ENCODE results near the gene ALDOB. TPM values are rescaled to one million over a fixed set of nuclear protein-coding genes. Genes with fewer than 3 reads are reported as not detected.

Gene ALDOB
- total RNA-seq, 1 experiment from 2014 or later, result not detected

- peak overlapping the region; percentile 50 for H3K4me3 ChIP-seq
- no peaks in the 10 kb centered on the region for H3K36me3 ChIP-seq
- peaks cover 13% of the 10 kb centered on the region; the same call in 1 of the 2 replicates for H3K27me3 ChIP-seq (replicated peaks)
- peaks cover 9% of the 10 kb centered on the region for H3K4me1 ChIP-seq (replicated peaks)
- DNase-seq (ENCODE audit: low read depth in 1 of 2, low spot score in 2 of 2), result peak; percentile 64 to 66
- H3K9me3 ChIP-seq (replicated peaks), result no peaks in the 10 kb centered on the region
- no peak overlapping the region for H3K27ac ChIP-seq
Observed at GRCh38 chr9:101449071-101449721, 13.6 kb upstream of the ALDOB start.

DNA sequence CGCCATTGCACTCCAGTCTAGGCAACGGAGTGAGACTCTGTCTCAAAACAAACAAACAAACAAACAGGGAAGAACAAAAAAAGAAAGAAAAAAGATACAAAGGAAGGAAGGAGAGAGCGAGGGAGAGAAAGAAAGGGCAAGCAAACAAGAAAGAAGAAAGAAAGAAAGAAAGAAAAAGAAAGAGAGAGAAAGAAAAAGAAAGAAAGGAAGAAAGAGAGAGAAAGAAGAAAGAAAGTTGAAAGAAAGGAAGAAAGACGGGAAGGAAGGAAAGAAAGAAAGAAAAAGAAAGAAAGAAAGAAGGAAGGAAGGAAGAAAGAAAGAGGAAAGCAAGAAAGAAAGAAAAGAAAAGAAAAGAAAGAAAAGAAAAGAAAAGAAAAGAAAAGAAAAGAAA lies 13.1 kb upstream of the ALDOB start:
- Histone ChIP-seq H3K27ac (no peak overlapping the region), H3K4me1 (replicated peaks) (peaks cover 9% of the 10 kb centered on the region), H3K9me3 (replicated peaks) (no peaks in the 10 kb centered on the region), H3K36me3 (no peaks in the 10 kb centered on the region), H3K27me3 (replicated peaks) (peaks cover 13% of the 10 kb centered on the region; the same call in 1 of the 2 replicates), H3K4me3 (peak overlapping the region; percentile 50; the same call in 1 of the 2 replicates)
- no peak for DNase-seq (ENCODE audit: low read depth in 1 of 2, low spot score in 2 of 2)

GRCh38 chr9:101446732-101447131 lies 11.2 kb upstream of the ALDOB start:
- Histone ChIP-seq H3K27ac (no peak overlapping the region), H3K4me3 (no peak overlapping the region), H3K27me3 (replicated peaks) (peaks cover 13% of the 10 kb centered on the region; the same call in 1 of the 2 replicates), H3K4me1 (replicated peaks) (peaks cover 9% of the 10 kb centered on the region), H3K36me3 (no peaks in the 10 kb centered on the region), H3K9me3 (replicated peaks) (no peaks in the 10 kb centered on the region)
- DNase-seq (ENCODE audit: low read depth in 1 of 2, low spot score in 2 of 2), result no peak

GRCh38 chr9:101445353-101446029 lies 9.9 kb upstream of the ALDOB start:
- H3K4me3 ChIP-seq, result no peak overlapping the region
- no peak for DNase-seq (ENCODE audit: low read depth in 1 of 2, low spot score in 2 of 2)
- no peak overlapping the region for H3K27ac ChIP-seq
- H3K27me3 ChIP-seq (replicated peaks), result peaks cover 13% of the 10 kb centered on the region; the same call in 1 of the 2 replicates
- peaks cover 9% of the 10 kb centered on the region for H3K4me1 ChIP-seq (replicated peaks)
- H3K9me3 ChIP-seq (replicated peaks), result no peaks in the 10 kb centered on the region
- no peaks in the 10 kb centered on the region for H3K36me3 ChIP-seq

DNA sequence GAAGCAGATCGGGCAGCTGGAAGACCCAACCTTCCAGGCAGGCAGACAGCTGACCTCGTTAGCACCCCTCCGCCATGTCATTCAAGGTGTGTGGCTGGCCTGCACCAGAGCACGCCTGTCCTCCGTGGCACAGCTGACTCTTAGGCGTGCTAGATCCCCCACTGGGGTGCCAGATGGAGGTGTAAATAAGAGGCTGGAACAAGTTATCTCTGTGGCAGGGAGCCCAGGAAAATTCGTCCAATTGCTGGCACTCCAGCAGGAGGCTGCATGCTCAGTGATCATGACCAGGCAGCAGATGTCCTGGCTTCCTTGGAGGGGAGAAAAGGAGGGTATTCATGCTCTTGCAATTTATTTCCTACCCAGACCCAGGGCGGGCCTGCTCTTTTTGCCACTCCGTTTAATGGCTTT lies 7.8 kb upstream of the ALDOB start:
- Histone ChIP-seq H3K27me3 (replicated peaks) (peaks cover 13% of the 10 kb centered on the region; the same call in 1 of the 2 replicates), H3K9me3 (replicated peaks) (no peaks in the 10 kb centered on the region), H3K4me1 (replicated peaks) (0 out of 2 replicates have a peak, but pooled peaks cover 4% of the 10 kb centered on the region), H3K36me3 (no peaks in the 10 kb centered on the region), H3K27ac (no peak overlapping the region), H3K4me3 (no peak overlapping the region)
- no peak for DNase-seq (ENCODE audit: low read depth in 1 of 2, low spot score in 2 of 2)

DNA sequence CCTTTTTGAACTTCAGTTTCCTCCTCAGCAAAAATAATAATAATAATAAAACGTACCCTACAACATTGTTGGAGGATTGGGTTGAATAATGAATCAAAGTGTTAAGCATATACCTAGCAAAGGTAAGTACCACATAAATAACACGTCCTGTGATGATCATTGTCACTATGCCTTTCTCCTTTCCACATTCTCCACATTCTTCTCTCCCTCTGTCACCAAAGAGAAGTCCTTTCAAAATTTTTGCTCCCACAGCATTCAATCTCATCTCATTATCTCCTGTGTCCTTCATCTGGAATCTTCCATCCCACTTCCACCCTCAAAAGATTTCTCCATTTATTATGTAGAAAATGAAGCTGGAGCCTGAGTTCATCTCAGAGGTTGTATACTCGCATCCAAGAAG lies 7.2 kb upstream of the ALDOB start:
- Histone ChIP-seq H3K27me3 (replicated peaks) (peaks cover 13% of the 10 kb centered on the region; the same call in 1 of the 2 replicates), H3K9me3 (replicated peaks) (no peaks in the 10 kb centered on the region), H3K4me1 (replicated peaks) (0 out of 2 replicates have a peak, but pooled peaks cover 4% of the 10 kb centered on the region), H3K36me3 (no peaks in the 10 kb centered on the region), H3K27ac (no peak overlapping the region), H3K4me3 (no peak overlapping the region)
- no peak for DNase-seq (ENCODE audit: low read depth in 1 of 2, low spot score in 2 of 2)

GRCh38 chr9:101442318-101442717 lies 6.7 kb upstream of the ALDOB start:
- H3K27me3 ChIP-seq (replicated peaks), result peaks cover 13% of the 10 kb centered on the region; the same call in 1 of the 2 replicates
- no peaks in the 10 kb centered on the region for H3K9me3 ChIP-seq (replicated peaks)
- DNase-seq (ENCODE audit: low read depth in 1 of 2, low spot score in 2 of 2), result no peak
- 0 out of 2 replicates have a peak, but pooled peaks cover 4% of the 10 kb centered on the region for H3K4me1 ChIP-seq (replicated peaks)
- no peak overlapping the region for H3K4me3 ChIP-seq
- H3K27ac ChIP-seq, result no peak overlapping the region
- H3K36me3 ChIP-seq, result no peaks in the 10 kb centered on the region

- H3K4me3 ChIP-seq, result no peak overlapping the region
- H3K27ac ChIP-seq, result no peak overlapping the region
- no peaks in the 10 kb centered on the region for H3K9me3 ChIP-seq (replicated peaks)
- no peaks in the 10 kb centered on the region for H3K36me3 ChIP-seq
- H3K4me1 ChIP-seq (replicated peaks), result 0 out of 2 replicates have a peak, but pooled peaks cover 4% of the 10 kb centered on the region
- H3K27me3 ChIP-seq (replicated peaks), result peaks cover 23% of the 10 kb centered on the region
- DNase-seq (ENCODE audit: low read depth in 1 of 2, low spot score in 2 of 2), result no peak
Observed at GRCh38 chr9:101440714-101441230, 5.2 kb upstream of the ALDOB start.

DNA sequence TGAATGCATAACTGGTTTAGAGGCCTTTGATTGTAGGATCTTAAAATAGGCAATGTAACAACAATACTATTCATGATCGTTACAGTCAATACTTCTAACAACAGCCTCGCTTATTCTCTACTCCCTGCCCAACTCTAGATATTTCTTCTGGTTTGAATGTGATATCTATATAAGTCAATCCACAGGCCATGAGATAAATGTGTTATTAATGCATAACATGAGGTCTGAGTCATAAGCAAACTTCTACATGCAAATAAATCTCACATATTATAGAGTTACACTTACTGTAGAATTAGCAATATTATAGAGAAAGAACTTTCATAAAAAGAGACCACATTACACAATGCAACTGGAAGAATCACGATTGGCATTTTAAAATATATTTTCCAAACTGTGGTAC lies 2.9 kb upstream of the ALDOB start:
- no peak overlapping the region for H3K27ac ChIP-seq
- H3K27me3 ChIP-seq (replicated peaks), result peaks cover 19% of the 10 kb centered on the region
- no peak overlapping the region for H3K4me3 ChIP-seq
- H3K9me3 ChIP-seq (replicated peaks), result no peaks in the 10 kb centered on the region
- DNase-seq (ENCODE audit: low read depth in 1 of 2, low spot score in 2 of 2), result no peak
- H3K4me1 ChIP-seq (replicated peaks), result no peaks in the 10 kb centered on the region
- no peaks in the 10 kb centered on the region for H3K36me3 ChIP-seq

DNA sequence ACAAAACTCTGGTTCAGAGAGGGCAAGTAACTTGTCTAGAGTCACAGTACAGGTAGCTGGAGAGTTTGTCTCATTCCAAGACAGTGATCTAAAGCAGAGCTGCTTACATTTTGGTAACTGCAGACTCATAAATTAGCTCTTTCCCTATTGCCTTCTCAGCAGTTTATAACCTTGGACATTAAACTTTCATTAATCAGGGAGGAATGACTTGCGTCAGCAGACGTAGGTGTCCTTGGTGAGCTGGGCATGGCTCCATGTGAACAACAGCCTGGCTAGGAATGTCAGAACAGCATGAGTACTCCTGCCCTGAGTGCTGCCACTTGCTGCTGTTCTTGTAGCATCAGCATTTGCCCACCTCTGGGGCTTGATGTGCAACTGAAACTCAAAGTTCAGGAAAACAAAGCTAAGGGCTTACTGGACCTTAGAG lies 2.2 kb upstream of the ALDOB start:
- Histone ChIP-seq H3K27me3 (replicated peaks) (peaks cover 19% of the 10 kb centered on the region), H3K27ac (no peak overlapping the region), H3K4me1 (replicated peaks) (no peaks in the 10 kb centered on the region), H3K36me3 (no peaks in the 10 kb centered on the region), H3K4me3 (no peak overlapping the region), H3K9me3 (replicated peaks) (no peaks in the 10 kb centered on the region)
- no peak for DNase-seq (ENCODE audit: low read depth in 1 of 2, low spot score in 2 of 2)

- no peak overlapping the region for H3K27ac ChIP-seq
- no peaks in the 10 kb centered on the region for H3K4me1 ChIP-seq (replicated peaks)
- no peak overlapping the region for H3K4me3 ChIP-seq
- H3K36me3 ChIP-seq, result no peaks in the 10 kb centered on the region
- DNase-seq (ENCODE audit: low read depth in 1 of 2, low spot score in 2 of 2), result no peak
- no peaks in the 10 kb centered on the region for H3K9me3 ChIP-seq (replicated peaks)
- H3K27me3 ChIP-seq (replicated peaks), result peaks cover 23% of the 10 kb centered on the region; the same call in 1 of the 2 replicates
Observed at GRCh38 chr9:101434998-101435397, 576 bp downstream of the ALDOB start.

DNA sequence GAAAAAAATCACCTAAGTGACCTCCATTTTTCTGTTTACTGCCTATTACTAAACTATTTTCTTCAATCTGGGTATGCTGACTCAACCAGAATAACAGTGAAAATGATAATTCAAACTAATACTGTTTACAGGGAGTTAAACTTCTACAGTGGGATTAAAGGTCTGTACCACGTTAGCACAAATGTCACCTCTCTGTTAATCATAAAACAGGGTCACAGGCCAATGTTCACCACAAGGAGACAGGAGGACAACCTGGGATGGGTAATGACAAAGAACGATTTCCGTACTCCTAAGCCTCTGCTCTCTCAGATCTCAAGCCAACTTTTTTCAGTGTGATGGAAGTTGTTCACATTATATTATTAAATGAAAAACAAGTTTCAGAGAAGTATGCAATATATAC lies 2.3 kb downstream of the ALDOB start:
- Histone ChIP-seq H3K36me3 (no peaks in the 10 kb centered on the region), H3K27me3 (replicated peaks) (peaks cover 18% of the 10 kb centered on the region; the same call in 1 of the 2 replicates)

DNA sequence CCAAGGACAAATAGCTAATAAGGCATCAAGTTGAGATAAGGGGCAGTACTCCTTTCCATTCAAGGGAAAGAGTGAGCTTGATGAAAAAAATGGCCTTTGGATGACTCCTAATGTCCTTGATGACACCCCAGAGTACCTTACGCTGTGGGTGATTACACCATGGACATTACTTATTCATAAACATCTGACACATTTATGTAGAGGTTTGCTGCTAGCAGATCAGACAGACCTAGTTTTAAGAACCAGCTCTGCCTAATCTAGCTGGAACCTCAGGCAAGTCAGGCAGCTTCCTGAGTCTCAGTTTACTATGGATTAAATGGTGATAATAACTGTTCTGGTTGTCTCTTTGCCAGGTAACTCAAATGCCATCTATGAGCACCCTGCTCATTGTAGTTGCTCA lies 2.8 kb downstream of the ALDOB start:
- Histone ChIP-seq H3K4me1 (replicated peaks) (no peaks in the 10 kb centered on the region), H3K36me3 (no peaks in the 10 kb centered on the region), H3K27ac (no peak overlapping the region), H3K9me3 (replicated peaks) (no peaks in the 10 kb centered on the region), H3K4me3 (no peak overlapping the region), H3K27me3 (replicated peaks) (peaks cover 18% of the 10 kb centered on the region; the same call in 1 of the 2 replicates)
- no peak for DNase-seq (ENCODE audit: low read depth in 1 of 2, low spot score in 2 of 2)

More for the DNA sequence above, 2.3 kb downstream of the ALDOB start:
- H3K4me3 ChIP-seq, result no peak overlapping the region
- no peaks in the 10 kb centered on the region for H3K4me1 ChIP-seq (replicated peaks)
- no peak for DNase-seq (ENCODE audit: low read depth in 1 of 2, low spot score in 2 of 2)
- H3K27ac ChIP-seq, result no peak overlapping the region
- H3K9me3 ChIP-seq (replicated peaks), result no peaks in the 10 kb centered on the region

DNA sequence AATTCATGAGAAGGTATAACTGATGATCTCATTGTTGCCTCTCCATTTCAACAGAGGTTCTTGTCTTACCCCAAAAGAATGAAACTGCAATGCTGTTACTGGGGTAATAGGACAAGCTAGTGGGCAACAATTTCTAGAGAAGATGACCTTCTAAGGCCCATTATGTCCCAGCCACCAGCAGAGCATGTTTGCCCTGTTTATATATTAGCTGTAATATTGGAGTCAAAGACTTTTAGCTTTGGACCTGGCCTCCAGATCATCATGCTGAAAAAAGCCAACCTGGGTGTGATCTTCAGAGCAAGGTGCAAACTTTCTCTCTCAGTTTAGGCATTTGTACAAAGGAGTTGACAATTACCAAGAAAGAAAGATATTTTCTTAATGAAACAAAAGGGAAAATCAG lies 3.4 kb downstream of the ALDOB start:
- H3K4me3 ChIP-seq, result no peak overlapping the region
- DNase-seq (ENCODE audit: low read depth in 1 of 2, low spot score in 2 of 2), result no peak
- no peaks in the 10 kb centered on the region for H3K9me3 ChIP-seq (replicated peaks)
- H3K27ac ChIP-seq, result no peak overlapping the region
- peaks cover 18% of the 10 kb centered on the region; the same call in 1 of the 2 replicates for H3K27me3 ChIP-seq (replicated peaks)
- no peaks in the 10 kb centered on the region for H3K4me1 ChIP-seq (replicated peaks)
- H3K36me3 ChIP-seq, result no peaks in the 10 kb centered on the region

Measured in SJSA1 (cell line).